GM12878 (cell line): ENCODE measurements around the gene SORCS1. TPM values are rescaled to one million over a fixed set of nuclear protein-coding genes. Genes with fewer than 3 reads are reported as not detected.

ENCODE experiments used
- ATAC-seq: fragments of 200-7000 bp; cut with Tn5 transposase; 3 replicates; pipeline ENCODE4 v1.9.1; 2020; ENCODE audit warnings: mild to moderate bottlenecking, moderate library complexity
- BruUV-seq: library from RNA; stranded (reverse); fragments of 400-500 nt; replicated peaks from 2 replicates; lab custom pipeline; 2021; lab: Mats Ljungman, UMichigan
- CTCF ChIA-PET: fragments of 300-600 bp; sonication (Branson Sonifier 250); formaldehyde crosslinking; extraction: SDS; loops from one replicate; lab custom pipeline; 2021; ENCODE audit warnings: inconsistent platforms; lab: Yijun Ruan, JAX
- POLR2A ChIA-PET: fragments of 350-600 bp; formaldehyde crosslinking; extraction: SDS; loops from one replicate; lab custom pipeline; 2021; ENCODE audit warnings: inconsistent platforms; lab: Charles Lee
- RAD21 ChIA-PET: fragments of 300-600 bp; sonication (Branson Sonifier 250); formaldehyde crosslinking; loops from one replicate; lab custom pipeline; 2023; ENCODE audit warnings: antibody characterized with exemption; ENCODE audit not compliant: unreplicated experiment; lab: Charles Lee
- SMC1A ChIA-PET: fragments of 300-600 bp; sonication (Branson Sonifier 250); formaldehyde crosslinking; loops from one replicate; lab custom pipeline; 2023; ENCODE audit not compliant: unreplicated experiment, uncharacterized antibody; lab: Charles Lee
- DNase-seq: peaks from one replicate; pipeline ENCODE4 v3.0.0-alpha.2; 2011; ENCODE audit warnings: low read depth, low spot score
- FAIRE-seq: peaks from 3 replicates; lab custom pipeline; 2011; peaks lifted over from hg19 to GRCh38; lab: Jason Lieb, UNC
- H2AFZ ChIP-seq: 2 replicates; pipeline ENCODE4 v1.6.0; 2011; ENCODE audit warnings: low read depth, low read length, control low read depth; ENCODE audit not compliant: control insufficient read depth
- H3K27ac ChIP-seq: 2 replicates; pipeline ENCODE4 v1.5.1; 2011; ENCODE audit warnings: control low read depth; ENCODE audit not compliant: control insufficient read depth, insufficient read depth
- H3K27me3 ChIP-seq, 2 experiments: replicated peaks in 1 of 2; 2 replicates each; pipeline versions ENCODE4 v1.6.0 to v1.6.1; 2011; ENCODE audit warnings: low read length in 1 of 2; ENCODE audit not compliant: control insufficient read depth in 2 of 2, insufficient read depth in 2 of 2
- H3K36me3 ChIP-seq, 2 experiments: 2 replicates each; pipeline ENCODE4 v1.5.1; 2011; ENCODE audit warnings: low read length in 1 of 2; ENCODE audit not compliant: control insufficient read depth in 2 of 2, insufficient read depth in 2 of 2
- H3K4me1 ChIP-seq: 2 replicates; pipeline ENCODE4 v1.6.1; 2011; ENCODE audit warnings: mild to moderate bottlenecking, low read length, moderate library complexity, mixed read lengths; ENCODE audit not compliant: control insufficient read depth, insufficient read depth
- H3K4me2 ChIP-seq: 2 replicates; pipeline ENCODE4 v1.6.0; 2011; ENCODE audit warnings: control low read depth; ENCODE audit not compliant: control insufficient read depth, insufficient read depth
- H3K4me3 ChIP-seq: fragments of 200-600 bp; sonication (generic); 2 replicates; pipeline ENCODE4 v1.5.1; 2016
- H3K79me2 ChIP-seq: 2 replicates; pipeline ENCODE4 v1.6.0; 2011; ENCODE audit warnings: low read length; ENCODE audit not compliant: control insufficient read depth, insufficient read depth
- H3K9ac ChIP-seq: 2 replicates; pipeline ENCODE4 v1.8.0; 2011; ENCODE audit warnings: low read length, control low read depth, mixed read lengths; ENCODE audit not compliant: control insufficient read depth, insufficient read depth
- H3K9me3 ChIP-seq: replicated peaks from 3 replicates; pipeline ENCODE4 v1.5.1; 2011; ENCODE audit warnings: mild to moderate bottlenecking, low read length; ENCODE audit not compliant: control insufficient read depth, insufficient read depth
- H4K20me1 ChIP-seq: 2 replicates; pipeline ENCODE4 v1.6.0; 2011; ENCODE audit not compliant: control insufficient read depth, insufficient read depth
- BCL11A ChIP-seq: IDR thresholded peaks from 2 replicates; pipeline ENCODE4 v1.6.1; 2011; ENCODE audit warnings: low read depth, low read length
- CEBPB ChIP-seq, 2 experiments: fragments of 150-350 bp in 1 of 2; IDR thresholded peaks; 2 replicates each; pipeline ENCODE4 v1.6.1; 2012 to 2014; ENCODE audit warnings: low read depth in 2 of 2, low read length in 2 of 2, borderline replicate concordance in 1 of 2, inconsistent platforms in 1 of 2
- EGR1 ChIP-seq, 2 experiments: IDR thresholded peaks; 1 replicate in 1 of 2; 2 replicates in 1 of 2; pipeline ENCODE4 v1.6.1; 2011 to 2012; ENCODE audit warnings: low read depth in 2 of 2, low read length in 2 of 2, borderline replicate concordance in 1 of 2, mild to moderate bottlenecking in 1 of 2, moderate library complexity in 1 of 2
- GABPA ChIP-seq: IDR thresholded peaks from 2 replicates; pipeline ENCODE4 v1.6.1; 2014; ENCODE audit warnings: antibody characterized with exemption, low read depth, mild to moderate bottlenecking, inconsistent platforms
- JUNB ChIP-seq: IDR thresholded peaks from 2 replicates; pipeline ENCODE4 v1.6.1; 2016; ENCODE audit warnings: antibody characterized with exemption, mild to moderate bottlenecking
- PBX3 ChIP-seq: IDR thresholded peaks from 2 replicates; pipeline ENCODE4 v1.6.1; 2011; ENCODE audit warnings: mild to moderate bottlenecking, low read depth, low read length, moderate library complexity; ENCODE audit not compliant: insufficient replicate concordance
- SIN3A ChIP-seq: IDR thresholded peaks from 2 replicates; pipeline ENCODE4 v1.6.1; 2012; ENCODE audit warnings: low read depth, low read length, improper control_type of control experiment
- SMAD1 ChIP-seq: fragments of 450-650 bp; IDR thresholded peaks from 2 replicates; pipeline ENCODE4 v1.6.1; 2018; ENCODE audit warnings: mild to moderate bottlenecking, low read depth; ENCODE audit not compliant: partially characterized antibody
- STAT1 ChIP-seq: fragments of 450-650 bp; conservative IDR thresholded peaks from 2 replicates; pipeline ENCODE4 v1.6.1; 2014; ENCODE audit warnings: antibody characterized with exemption, mild to moderate bottlenecking
- TCF12 ChIP-seq: IDR thresholded peaks from 2 replicates; pipeline ENCODE4 v1.6.1; 2011; ENCODE audit warnings: low read depth, mild to moderate bottlenecking, low read length
- ZNF384 ChIP-seq: IDR thresholded peaks from 2 replicates; pipeline ENCODE4 v1.6.1; 2012; ENCODE audit warnings: low read depth, mild to moderate bottlenecking, low read length, improper control_type of control experiment, borderline replicate concordance
- ZZZ3 ChIP-seq: IDR thresholded peaks from 2 replicates; pipeline ENCODE4 v1.6.1; 2011; ENCODE audit warnings: low read depth; ENCODE audit not compliant: control insufficient read depth, insufficient read length
- in situ Hi-C: fragments of 300-500 bp; cut with MboI; formaldehyde crosslinking; loops from 9 replicates; pipeline ENCODE4 v1.14.3; 2018; ENCODE audit warnings: mixed read lengths
- intact Hi-C: fragments of 100-400 bp; cut with micrococcal nuclease; formaldehyde crosslinking; loops from one replicate; pipeline ENCODE4 v1.14.2; 2022; ENCODE audit not compliant: unreplicated experiment
- polyA plus RNA-seq, 11 experiments: library from polyadenylated mRNA; depleted of rRNA in 4 of 11; unstranded in 6 of 11; stranded (reverse) in 5 of 11; fragments of >200 nt; fragmentation: Nextera tagmentation in 4 of 11; fragmentation: Illumina TruSeq in 1 of 11; extraction: Ambion mirVana in 4 of 11; extraction: Trizol in 1 of 11; gene quantifications; 1 replicate in 1 of 11; 2 replicates in 10 of 11; pipeline versions ENCODE4 v1.2.1 to v1.2.3, GENCODE V29; 2011 to 2016; ENCODE audit warnings: inconsistent platforms in 2 of 11, missing spikeins in 2 of 11, low read depth in 1 of 11
- total RNA-seq, 4 experiments: library from RNA; depleted of rRNA in 3 of 4; stranded (reverse); fragments of >200 nt in 3 of 4; fragmentation: Illumina TruSeq in 1 of 4; extraction: Trizol in 1 of 4; gene quantifications; 2 replicates each; pipeline versions ENCODE4 v1.2.1 to v1.2.3, GENCODE V29; 2013 to 2021

Gene SORCS1
- total and polyA plus RNA-seq, 10 of the 15 experiments (the other 5 are each of a cell fraction or from before 2014, with no cell fraction given), result 0.02 to 9.6 (median 0.06) TPM; not detected in 3

- TF ChIP-seq PBX3 (no peak), ZNF384 (no peak), BCL11A (no peak), ZZZ3 (no peak), GABPA (no peak), CEBPB (IDR thresholded peaks at IDR 0.05; ENCODE audit: borderline replicate concordance in 1 of 2, low read depth in 2 of 2, low read length in 2 of 2) (no peak), SMAD1 (no peak), STAT1 (no peak), JUNB (no peak)
These were observed 484.4 kb downstream of the SORCS1 start (continued) for GRCh38 chr10:106680061-106680460.

DNA sequence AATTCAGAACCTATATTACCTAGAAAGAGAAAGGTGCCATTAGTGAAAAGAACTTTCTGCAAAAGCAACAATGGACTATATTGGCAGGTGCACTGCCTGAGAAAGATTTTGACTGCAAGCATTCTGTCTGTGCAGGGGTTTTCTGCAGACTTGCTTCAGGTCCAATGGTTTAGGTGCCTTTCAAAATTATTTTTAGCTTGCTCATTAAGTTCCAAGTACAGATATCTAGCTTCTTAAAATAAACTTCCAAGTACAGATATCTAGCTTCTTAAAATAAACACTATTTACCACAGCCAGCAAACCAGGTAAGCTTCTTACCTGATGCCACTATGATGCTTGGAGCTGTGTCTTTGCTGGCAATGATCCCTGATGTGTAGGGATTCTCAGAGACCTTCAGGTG lies 485.2 kb downstream of the SORCS1 start:
- ATAC-seq (no peak), DNase-seq (no peak), FAIRE-seq (no peak)
- TF ChIP-seq EGR1 (IDR thresholded peaks at IDR 0.05; ENCODE audit: borderline replicate concordance in 1 of 2, low read depth in 2 of 2, low read length in 2 of 2), result no peak
- no peak for TF ChIP-seq TCF12
- no peak for TF ChIP-seq STAT1
- no peak for TF ChIP-seq SIN3A
- no TSS peak for BruUV-seq
- no peaks in the 10 kb centered on the region for H4K20me1 ChIP-seq
- no peak overlapping the region for H3K4me3 ChIP-seq
- no peak overlapping the region for H3K27ac ChIP-seq
- no peaks in the 10 kb centered on the region for H3K4me1 ChIP-seq
- SMC1A ChIA-PET, result interaction anchor here (0.6 to 4.3 kb wide), 9 partner anchors 9 to 747 kb away, joined by 3 to 19 read pairs (median 4); no protein-coding TSS in a partner anchor
- CTCF ChIA-PET, result interaction anchor here (1.0 to 1.3 kb wide), 3 partner anchors 9 to 54 kb away, joined by 3 to 4 read pairs (median 4); no protein-coding TSS in a partner anchor
- no peaks in the 10 kb centered on the region for H3K79me2 ChIP-seq
- no peak overlapping the region for H3K4me2 ChIP-seq
- no peak overlapping the region for H2AFZ ChIP-seq
- no peaks in the 10 kb centered on the region for H3K36me3 ChIP-seq
- RAD21 ChIA-PET, result interaction anchor here (1.0 to 1.3 kb wide), 2 partner anchors 10 to 55 kb away, joined by 3 read pairs; no protein-coding TSS in a partner anchor
- in situ Hi-C loops (no loop called here), intact Hi-C loops (no loop called here)
- H3K27me3 ChIP-seq, result no peaks in the 10 kb centered on the region
- no peak overlapping the region for H3K9ac ChIP-seq
- H3K9me3 ChIP-seq, result no peaks in the 10 kb centered on the region
- POLR2A ChIA-PET, result no interaction called here
